OCI-LY7 (cell line): Measurements from ENCODE around the gene GNG12.

Experiments used
- CTCF ChIP-seq: fragments of 200-600 bp; sonication (generic); conservative IDR thresholded peaks from 2 replicates; pipeline ENCODE4 v1.5.1; 2014; ENCODE audit warnings: mild to moderate bottlenecking, antibody characterized with exemption, low read length, moderate library complexity, mixed read lengths
- EZH2phosphoT487 ChIP-seq: fragments of 200-600 bp; sonication (generic); IDR thresholded peaks from 2 replicates; pipeline ENCODE4 v1.6.1; 2018; ENCODE audit warnings: low read depth, borderline replicate concordance, mild to moderate bottlenecking, mixed run types, antibody characterized with exemption, low read length, moderate library complexity, mixed read lengths

GRCh38 chr1:67831850-67832513 lies 1.3 kb downstream of the GNG12 start:
- TF ChIP-seq CTCF (no peak), EZH2phosphoT487 (no peak)
